HEK293 (cell line): ENCODE results near the gene PDGFC.

Experiments
- ATF2 ChIP-seq: fragments of 450-650 bp; formaldehyde crosslinking; IDR thresholded peaks from 2 replicates; pipeline ENCODE4 v1.5.1; 2016; ENCODE audit warnings: missing biosample characterization, missing genetic modification characterization, low read depth
- BCL11B ChIP-seq: fragments of 450-650 bp; formaldehyde crosslinking; IDR thresholded peaks from 2 replicates; pipeline ENCODE4 v1.5.1; 2016; ENCODE audit warnings: low read depth, missing biosample characterization, missing genetic modification characterization
- GFI1B ChIP-seq: fragments of 450-650 bp; formaldehyde crosslinking; IDR thresholded peaks from 2 replicates; pipeline ENCODE4 v1.5.1; 2016; ENCODE audit warnings: missing biosample characterization, missing genetic modification characterization
- GLIS2 ChIP-seq: fragments of 450-650 bp; formaldehyde crosslinking; IDR thresholded peaks from 2 replicates; pipeline ENCODE4 v1.5.1; 2016; ENCODE audit warnings: missing biosample characterization, missing genetic modification characterization
- IKZF3 ChIP-seq: fragments of 450-650 bp; IDR thresholded peaks from 2 replicates; pipeline ENCODE4 v1.5.0; 2018; ENCODE audit warnings: missing biosample characterization, mild to moderate bottlenecking, missing genetic modification characterization, moderate library complexity
- KLF7 ChIP-seq: fragments of 450-650 bp; formaldehyde crosslinking; IDR thresholded peaks from 2 replicates; pipeline ENCODE4 v1.5.1; 2016; ENCODE audit warnings: missing biosample characterization, missing genetic modification characterization, borderline replicate concordance
- OVOL3 ChIP-seq: fragments of 450-650 bp; formaldehyde crosslinking; IDR thresholded peaks from 2 replicates; pipeline ENCODE4 v1.5.1; 2016; ENCODE audit warnings: missing biosample characterization, missing genetic modification characterization
- SP3 ChIP-seq: fragments of 450-650 bp; formaldehyde crosslinking; IDR thresholded peaks from 2 replicates; pipeline ENCODE4 v1.5.1; 2016; ENCODE audit warnings: missing biosample characterization, missing genetic modification characterization
- ZBTB1 ChIP-seq: fragments of 450-650 bp; formaldehyde crosslinking; IDR thresholded peaks from 2 replicates; pipeline ENCODE4 v1.5.1; 2016; ENCODE audit warnings: missing biosample characterization, missing genetic modification characterization
- ZBTB44 ChIP-seq: fragments of 450-650 bp; IDR thresholded peaks from 2 replicates; pipeline ENCODE4 v1.5.1; 2018; ENCODE audit warnings: missing biosample characterization, mild to moderate bottlenecking, missing genetic modification characterization
- ZEB2 ChIP-seq: fragments of 450-650 bp; formaldehyde crosslinking; IDR thresholded peaks from 2 replicates; pipeline ENCODE4 v1.5.1; 2016; ENCODE audit warnings: missing biosample characterization, missing genetic modification characterization
- ZNF121 ChIP-seq: fragments of 450-650 bp; formaldehyde crosslinking; IDR thresholded peaks from 2 replicates; pipeline ENCODE4 v1.5.1; 2016; ENCODE audit warnings: missing biosample characterization, missing genetic modification characterization
- ZNF169 ChIP-seq: fragments of 450-650 bp; formaldehyde crosslinking; IDR thresholded peaks from 2 replicates; pipeline ENCODE4 v1.5.1; 2016; ENCODE audit warnings: missing biosample characterization, missing genetic modification characterization
- ZNF175 ChIP-seq: fragments of 450-650 bp; formaldehyde crosslinking; IDR thresholded peaks from 2 replicates; pipeline ENCODE4 v1.5.1; 2016; ENCODE audit warnings: missing biosample characterization, missing genetic modification characterization
- ZNF184 ChIP-seq: fragments of 450-650 bp; IDR thresholded peaks from 2 replicates; pipeline ENCODE4 v1.5.1; 2018; ENCODE audit warnings: missing biosample characterization, mild to moderate bottlenecking, missing genetic modification characterization
- ZNF2 ChIP-seq: fragments of 450-650 bp; formaldehyde crosslinking; IDR thresholded peaks from 2 replicates; pipeline ENCODE4 v1.5.1; 2016; ENCODE audit warnings: missing biosample characterization, missing genetic modification characterization
- ZNF280D ChIP-seq: fragments of 450-650 bp; formaldehyde crosslinking; IDR thresholded peaks from 2 replicates; pipeline ENCODE4 v1.5.1; 2016; ENCODE audit warnings: missing biosample characterization, missing genetic modification characterization
- ZNF510 ChIP-seq: fragments of 450-650 bp; formaldehyde crosslinking; IDR thresholded peaks from 2 replicates; pipeline ENCODE4 v1.5.1; 2018; ENCODE audit warnings: mild to moderate bottlenecking, missing genetic modification characterization, missing biosample characterization; ENCODE audit not compliant: insufficient replicate concordance
- ZNF558 ChIP-seq: fragments of 450-650 bp; formaldehyde crosslinking; IDR thresholded peaks from 2 replicates; pipeline ENCODE4 v1.5.1; 2016; ENCODE audit warnings: missing biosample characterization, missing genetic modification characterization
- ZNF561 ChIP-seq: fragments of 450-650 bp; IDR thresholded peaks from 2 replicates; pipeline ENCODE4 v1.5.1; 2018; ENCODE audit warnings: missing biosample characterization, missing genetic modification characterization, borderline replicate concordance
- ZNF600 ChIP-seq: fragments of 450-650 bp; formaldehyde crosslinking; IDR thresholded peaks from 2 replicates; pipeline ENCODE4 v1.5.1; 2016; ENCODE audit warnings: missing biosample characterization, missing genetic modification characterization
- ZNF610 ChIP-seq: fragments of 450-650 bp; formaldehyde crosslinking; IDR thresholded peaks from 2 replicates; pipeline ENCODE4 v1.5.1; 2016; ENCODE audit warnings: missing biosample characterization, missing genetic modification characterization, borderline replicate concordance
- ZNF629 ChIP-seq: fragments of 450-650 bp; formaldehyde crosslinking; IDR thresholded peaks from 2 replicates; pipeline ENCODE4 v1.5.1; 2017; ENCODE audit warnings: missing biosample characterization, missing genetic modification characterization
- ZNF777 ChIP-seq: fragments of 450-650 bp; formaldehyde crosslinking; IDR thresholded peaks from 2 replicates; pipeline ENCODE4 v1.5.1; 2017; ENCODE audit warnings: missing biosample characterization, missing genetic modification characterization, borderline replicate concordance
- ZNF843 ChIP-seq: fragments of 450-650 bp; formaldehyde crosslinking; IDR thresholded peaks from 2 replicates; pipeline ENCODE4 v1.5.1; 2016; ENCODE audit warnings: missing biosample characterization, missing genetic modification characterization
- TF ChIP-seq, protein P1 (sequence below): fragments of 450-650 bp; formaldehyde crosslinking; IDR thresholded peaks from 2 replicates; pipeline ENCODE4 v1.5.1; 2016; ENCODE audit warnings: missing biosample characterization, missing genetic modification characterization
- TF ChIP-seq, protein P2 (sequence below): fragments of 450-650 bp; formaldehyde crosslinking; IDR thresholded peaks from 2 replicates; pipeline ENCODE4 v1.5.1; 2016; ENCODE audit warnings: missing biosample characterization, missing genetic modification characterization
- TF ChIP-seq, protein P3 (sequence below): fragments of 450-650 bp; formaldehyde crosslinking; optimal IDR thresholded peaks from 2 replicates; pipeline ENCODE3; 2016; ENCODE audit warnings: missing biosample characterization, mild to moderate bottlenecking, missing genetic modification characterization

Gene PDGFC

DNA sequence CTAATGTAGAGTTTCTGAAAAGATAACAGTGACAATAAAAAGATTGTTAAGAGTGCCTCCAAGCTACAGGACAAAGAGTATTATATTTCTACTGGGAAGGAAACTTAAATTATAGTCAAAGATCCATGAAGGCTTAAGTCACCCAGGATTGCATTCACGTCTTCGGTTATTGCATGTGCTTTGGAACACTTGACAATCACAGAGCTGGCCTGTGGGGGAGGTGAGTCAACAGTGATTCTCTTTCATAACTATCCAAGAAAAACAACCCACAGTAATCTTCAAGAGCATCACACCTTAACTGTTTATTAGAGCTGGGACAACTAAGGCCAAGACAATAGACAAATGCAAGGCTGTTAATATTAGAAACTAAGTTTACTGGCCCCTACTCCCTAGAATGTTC, 40.3 kb downstream of the PDGFC start (continued):
- TF ChIP-seq, protein P1, sequence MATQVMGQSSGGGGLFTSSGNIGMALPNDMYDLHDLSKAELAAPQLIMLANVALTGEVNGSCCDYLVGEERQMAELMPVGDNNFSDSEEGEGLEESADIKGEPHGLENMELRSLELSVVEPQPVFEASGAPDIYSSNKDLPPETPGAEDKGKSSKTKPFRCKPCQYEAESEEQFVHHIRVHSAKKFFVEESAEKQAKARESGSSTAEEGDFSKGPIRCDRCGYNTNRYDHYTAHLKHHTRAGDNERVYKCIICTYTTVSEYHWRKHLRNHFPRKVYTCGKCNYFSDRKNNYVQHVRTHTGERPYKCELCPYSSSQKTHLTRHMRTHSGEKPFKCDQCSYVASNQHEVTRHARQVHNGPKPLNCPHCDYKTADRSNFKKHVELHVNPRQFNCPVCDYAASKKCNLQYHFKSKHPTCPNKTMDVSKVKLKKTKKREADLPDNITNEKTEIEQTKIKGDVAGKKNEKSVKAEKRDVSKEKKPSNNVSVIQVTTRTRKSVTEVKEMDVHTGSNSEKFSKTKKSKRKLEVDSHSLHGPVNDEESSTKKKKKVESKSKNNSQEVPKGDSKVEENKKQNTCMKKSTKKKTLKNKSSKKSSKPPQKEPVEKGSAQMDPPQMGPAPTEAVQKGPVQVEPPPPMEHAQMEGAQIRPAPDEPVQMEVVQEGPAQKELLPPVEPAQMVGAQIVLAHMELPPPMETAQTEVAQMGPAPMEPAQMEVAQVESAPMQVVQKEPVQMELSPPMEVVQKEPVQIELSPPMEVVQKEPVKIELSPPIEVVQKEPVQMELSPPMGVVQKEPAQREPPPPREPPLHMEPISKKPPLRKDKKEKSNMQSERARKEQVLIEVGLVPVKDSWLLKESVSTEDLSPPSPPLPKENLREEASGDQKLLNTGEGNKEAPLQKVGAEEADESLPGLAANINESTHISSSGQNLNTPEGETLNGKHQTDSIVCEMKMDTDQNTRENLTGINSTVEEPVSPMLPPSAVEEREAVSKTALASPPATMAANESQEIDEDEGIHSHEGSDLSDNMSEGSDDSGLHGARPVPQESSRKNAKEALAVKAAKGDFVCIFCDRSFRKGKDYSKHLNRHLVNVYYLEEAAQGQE (tag by site-specific recombination), result peak; percentile 29; the same call in 1 of the 2 replicates
- TF ChIP-seq KLF7 (tag by site-specific recombination), result 0 out of 2 replicates have a peak, but pooled peaks have one; percentile 25
- peak; percentile 92 for TF ChIP-seq ZNF843
- TF ChIP-seq ZNF600, result peak; percentile 72
- TF ChIP-seq, protein P2, sequence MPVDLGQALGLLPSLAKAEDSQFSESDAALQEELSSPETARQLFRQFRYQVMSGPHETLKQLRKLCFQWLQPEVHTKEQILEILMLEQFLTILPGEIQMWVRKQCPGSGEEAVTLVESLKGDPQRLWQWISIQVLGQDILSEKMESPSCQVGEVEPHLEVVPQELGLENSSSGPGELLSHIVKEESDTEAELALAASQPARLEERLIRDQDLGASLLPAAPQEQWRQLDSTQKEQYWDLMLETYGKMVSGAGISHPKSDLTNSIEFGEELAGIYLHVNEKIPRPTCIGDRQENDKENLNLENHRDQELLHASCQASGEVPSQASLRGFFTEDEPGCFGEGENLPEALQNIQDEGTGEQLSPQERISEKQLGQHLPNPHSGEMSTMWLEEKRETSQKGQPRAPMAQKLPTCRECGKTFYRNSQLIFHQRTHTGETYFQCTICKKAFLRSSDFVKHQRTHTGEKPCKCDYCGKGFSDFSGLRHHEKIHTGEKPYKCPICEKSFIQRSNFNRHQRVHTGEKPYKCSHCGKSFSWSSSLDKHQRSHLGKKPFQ, result peak; percentile 66; the same call in 1 of the 2 replicates
- TF ChIP-seq ZNF121, result no peak
- peak; percentile 81 for TF ChIP-seq ZNF558 (tag by site-specific recombination)
- TF ChIP-seq ZBTB44 (tag by site-specific recombination), result peak; percentile 93
- TF ChIP-seq GFI1B, result peak; percentile 62; the same call in 1 of the 2 replicates
- TF ChIP-seq GLIS2 (tag by site-specific recombination), result peak; percentile 50; the same call in 1 of the 2 replicates
- 0 out of 2 replicates have a peak, but pooled peaks have one; percentile 73 for TF ChIP-seq ZNF184 (tag by site-specific recombination)
- TF ChIP-seq ZNF2 (tag by site-specific recombination), result no peak
- TF ChIP-seq ZNF610 (tag by site-specific recombination), result 0 out of 2 replicates have a peak, but pooled peaks have one; percentile 27
- peak; percentile 55; the same call in 1 of the 2 replicates for TF ChIP-seq ZNF561 (tag by site-specific recombination)
- TF ChIP-seq ZNF777, result no peak
- TF ChIP-seq OVOL3 (tag by site-specific recombination), result peak; percentile 74
- no peak for TF ChIP-seq ZNF169 (tag by site-specific recombination)
- no peak for TF ChIP-seq ZNF510
- TF ChIP-seq, protein P3, sequence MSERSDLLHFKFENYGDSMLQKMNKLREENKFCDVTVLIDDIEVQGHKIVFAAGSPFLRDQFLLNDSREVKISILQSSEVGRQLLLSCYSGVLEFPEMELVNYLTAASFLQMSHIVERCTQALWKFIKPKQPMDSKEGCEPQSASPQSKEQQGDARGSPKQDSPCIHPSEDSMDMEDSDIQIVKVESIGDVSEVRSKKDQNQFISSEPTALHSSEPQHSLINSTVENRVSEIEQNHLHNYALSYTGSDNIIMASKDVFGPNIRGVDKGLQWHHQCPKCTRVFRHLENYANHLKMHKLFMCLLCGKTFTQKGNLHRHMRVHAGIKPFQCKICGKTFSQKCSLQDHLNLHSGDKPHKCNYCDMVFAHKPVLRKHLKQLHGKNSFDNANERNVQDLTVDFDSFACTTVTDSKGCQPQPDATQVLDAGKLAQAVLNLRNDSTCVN (tag by site-specific recombination), result no peak
- TF ChIP-seq ZBTB1 (tag by site-specific recombination), result 0 out of 2 replicates have a peak, but pooled peaks have one; percentile 55
- TF ChIP-seq IKZF3, result peak; percentile 84
- TF ChIP-seq SP3 (tag by site-specific recombination), result 0 out of 2 replicates have a peak, but pooled peaks have one; percentile 25
- no peak for TF ChIP-seq ZNF175 (tag by site-specific recombination)
- peak; percentile 98 for TF ChIP-seq ZEB2 (tag by site-specific recombination)
- TF ChIP-seq ZNF280D (tag by site-specific recombination), result no peak
- peak; percentile 49; the same call in 1 of the 2 replicates for TF ChIP-seq ATF2 (tag by site-specific recombination)
- peak; percentile 88 for TF ChIP-seq ZNF629 (tag by site-specific recombination)
- TF ChIP-seq BCL11B (tag by site-specific recombination), result 0 out of 2 replicates have a peak, but pooled peaks have one; percentile 53
